ENCODE results near the gene DNMT1.

The DNMT1 gene

GRCh38 chr19:10083911-10084310 lies 110.8 kb downstream of the DNMT1 start (continued):
- no peak for TF ChIP-seq PPARA (CRISPR knock-in tag; IDR thresholded peaks at IDR 0.05; ENCODE audit: borderline replicate concordance)
- no peak for TF ChIP-seq ZFP30 (CRISPR knock-in tag; IDR thresholded peaks at IDR 0.05)
- TF ChIP-seq POU6F1 (CRISPR knock-in tag; IDR thresholded peaks at IDR 0.05; ENCODE audit: borderline replicate concordance, low read depth): no peak
- no peak for TF ChIP-seq ARNTL (CRISPR knock-in tag; IDR thresholded peaks at IDR 0.05; ENCODE audit: borderline replicate concordance, low read depth)

Data from SK-N-SH treated with all-trans-retinoic acid at 6 μM for 48 hours (cell line).